Measurements from ENCODE around the gene COLEC11. TPM values are rescaled to one million over a fixed set of nuclear protein-coding genes. Genes with fewer than 3 reads are reported as not detected.

COLEC11 gene
- total and polyA plus RNA-seq, 2 experiments from 2014 or later: 1.3 to 1.5 TPM

GRCh38 chr2:3603536-3604206 is 8.8 kb downstream of the COLEC11 start:
- Mint-ChIP-seq H3K9me3 (peaks cover 4% of the 10 kb centered on the region; the same call in 1 of the 3 replicates), H3K36me3 (ENCODE audit: low read depth) (no peaks in the 10 kb centered on the region), H3K4me1 (peaks cover 2% of the 10 kb centered on the region; the same call in 2 of the 3 replicates), H3K4me3 (no peak overlapping the region), H3K27me3 (ENCODE audit: insufficient read depth, low read depth, poor library complexity) (peaks cover 13% of the 10 kb centered on the region), H3K27ac (no peak overlapping the region)
- Histone ChIP-seq H3K27me3 (ENCODE audit: insufficient read depth) (no peaks in the 10 kb centered on the region), H3K79me2 (replicated peaks; ENCODE audit: insufficient read depth) (no peaks in the 10 kb centered on the region), H3K9me2 (ENCODE audit: insufficient read depth) (no peaks in the 10 kb centered on the region), H3K27ac (ENCODE audit: low read depth) (no peak overlapping the region), H3K36me3 (ENCODE audit: insufficient read depth) (no peaks in the 10 kb centered on the region), H3K4me3 (no peak overlapping the region), H3K4me1 (ENCODE audit: insufficient read depth) (no peaks in the 10 kb centered on the region), H3K4me2 (no peak overlapping the region), H4K20me1 (replicated peaks; ENCODE audit: insufficient read depth) (no peaks in the 10 kb centered on the region), H2AFZ (no peak overlapping the region), H3F3A (replicated peaks; ENCODE audit: low read depth) (no peaks in the 10 kb centered on the region)
- no peak for ATAC-seq
- TF ChIP-seq ZNF331 (CRISPR knock-in tag; IDR thresholded peaks at IDR 0.05; ENCODE audit: low read depth) (no peak), ZNF114 (CRISPR knock-in tag; IDR thresholded peaks at IDR 0.05) (no peak), STAT1 (IDR thresholded peaks at IDR 0.05; ENCODE audit: unreplicated experiment) (no peak), EZH2 (IDR thresholded peaks at IDR 0.05; ENCODE audit: low read depth, unreplicated experiment) (no peak), NANOG (IDR thresholded peaks at IDR 0.05; ENCODE audit: borderline replicate concordance) (no peak), EZH2phosphoT487 (IDR thresholded peaks at IDR 0.05; ENCODE audit: unreplicated experiment) (no peak), CTCF (conservative IDR thresholded peaks at IDR 0.05; ENCODE audit: low read depth in 2 of 2) (no peak), CREB1 (CRISPR knock-in tag; IDR thresholded peaks at IDR 0.05; ENCODE audit: low read depth) (no peak), JUNB (IDR thresholded peaks at IDR 0.05; ENCODE audit: unreplicated experiment) (no peak), POLR2AphosphoS5 (IDR thresholded peaks at IDR 0.05; ENCODE audit: low read depth) (no peak)
- TF ChIP-seq, protein P1, sequence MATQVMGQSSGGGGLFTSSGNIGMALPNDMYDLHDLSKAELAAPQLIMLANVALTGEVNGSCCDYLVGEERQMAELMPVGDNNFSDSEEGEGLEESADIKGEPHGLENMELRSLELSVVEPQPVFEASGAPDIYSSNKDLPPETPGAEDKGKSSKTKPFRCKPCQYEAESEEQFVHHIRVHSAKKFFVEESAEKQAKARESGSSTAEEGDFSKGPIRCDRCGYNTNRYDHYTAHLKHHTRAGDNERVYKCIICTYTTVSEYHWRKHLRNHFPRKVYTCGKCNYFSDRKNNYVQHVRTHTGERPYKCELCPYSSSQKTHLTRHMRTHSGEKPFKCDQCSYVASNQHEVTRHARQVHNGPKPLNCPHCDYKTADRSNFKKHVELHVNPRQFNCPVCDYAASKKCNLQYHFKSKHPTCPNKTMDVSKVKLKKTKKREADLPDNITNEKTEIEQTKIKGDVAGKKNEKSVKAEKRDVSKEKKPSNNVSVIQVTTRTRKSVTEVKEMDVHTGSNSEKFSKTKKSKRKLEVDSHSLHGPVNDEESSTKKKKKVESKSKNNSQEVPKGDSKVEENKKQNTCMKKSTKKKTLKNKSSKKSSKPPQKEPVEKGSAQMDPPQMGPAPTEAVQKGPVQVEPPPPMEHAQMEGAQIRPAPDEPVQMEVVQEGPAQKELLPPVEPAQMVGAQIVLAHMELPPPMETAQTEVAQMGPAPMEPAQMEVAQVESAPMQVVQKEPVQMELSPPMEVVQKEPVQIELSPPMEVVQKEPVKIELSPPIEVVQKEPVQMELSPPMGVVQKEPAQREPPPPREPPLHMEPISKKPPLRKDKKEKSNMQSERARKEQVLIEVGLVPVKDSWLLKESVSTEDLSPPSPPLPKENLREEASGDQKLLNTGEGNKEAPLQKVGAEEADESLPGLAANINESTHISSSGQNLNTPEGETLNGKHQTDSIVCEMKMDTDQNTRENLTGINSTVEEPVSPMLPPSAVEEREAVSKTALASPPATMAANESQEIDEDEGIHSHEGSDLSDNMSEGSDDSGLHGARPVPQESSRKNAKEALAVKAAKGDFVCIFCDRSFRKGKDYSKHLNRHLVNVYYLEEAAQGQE (IDR thresholded peaks at IDR 0.05; ENCODE audit: unreplicated experiment): no peak
- TF ChIP-seq, protein P2, sequence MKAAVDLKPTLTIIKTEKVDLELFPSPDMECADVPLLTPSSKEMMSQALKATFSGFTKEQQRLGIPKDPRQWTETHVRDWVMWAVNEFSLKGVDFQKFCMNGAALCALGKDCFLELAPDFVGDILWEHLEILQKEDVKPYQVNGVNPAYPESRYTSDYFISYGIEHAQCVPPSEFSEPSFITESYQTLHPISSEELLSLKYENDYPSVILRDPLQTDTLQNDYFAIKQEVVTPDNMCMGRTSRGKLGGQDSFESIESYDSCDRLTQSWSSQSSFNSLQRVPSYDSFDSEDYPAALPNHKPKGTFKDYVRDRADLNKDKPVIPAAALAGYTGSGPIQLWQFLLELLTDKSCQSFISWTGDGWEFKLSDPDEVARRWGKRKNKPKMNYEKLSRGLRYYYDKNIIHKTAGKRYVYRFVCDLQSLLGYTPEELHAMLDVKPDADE (IDR thresholded peaks at IDR 0.05): no peak
- TF ChIP-seq, protein P3, sequence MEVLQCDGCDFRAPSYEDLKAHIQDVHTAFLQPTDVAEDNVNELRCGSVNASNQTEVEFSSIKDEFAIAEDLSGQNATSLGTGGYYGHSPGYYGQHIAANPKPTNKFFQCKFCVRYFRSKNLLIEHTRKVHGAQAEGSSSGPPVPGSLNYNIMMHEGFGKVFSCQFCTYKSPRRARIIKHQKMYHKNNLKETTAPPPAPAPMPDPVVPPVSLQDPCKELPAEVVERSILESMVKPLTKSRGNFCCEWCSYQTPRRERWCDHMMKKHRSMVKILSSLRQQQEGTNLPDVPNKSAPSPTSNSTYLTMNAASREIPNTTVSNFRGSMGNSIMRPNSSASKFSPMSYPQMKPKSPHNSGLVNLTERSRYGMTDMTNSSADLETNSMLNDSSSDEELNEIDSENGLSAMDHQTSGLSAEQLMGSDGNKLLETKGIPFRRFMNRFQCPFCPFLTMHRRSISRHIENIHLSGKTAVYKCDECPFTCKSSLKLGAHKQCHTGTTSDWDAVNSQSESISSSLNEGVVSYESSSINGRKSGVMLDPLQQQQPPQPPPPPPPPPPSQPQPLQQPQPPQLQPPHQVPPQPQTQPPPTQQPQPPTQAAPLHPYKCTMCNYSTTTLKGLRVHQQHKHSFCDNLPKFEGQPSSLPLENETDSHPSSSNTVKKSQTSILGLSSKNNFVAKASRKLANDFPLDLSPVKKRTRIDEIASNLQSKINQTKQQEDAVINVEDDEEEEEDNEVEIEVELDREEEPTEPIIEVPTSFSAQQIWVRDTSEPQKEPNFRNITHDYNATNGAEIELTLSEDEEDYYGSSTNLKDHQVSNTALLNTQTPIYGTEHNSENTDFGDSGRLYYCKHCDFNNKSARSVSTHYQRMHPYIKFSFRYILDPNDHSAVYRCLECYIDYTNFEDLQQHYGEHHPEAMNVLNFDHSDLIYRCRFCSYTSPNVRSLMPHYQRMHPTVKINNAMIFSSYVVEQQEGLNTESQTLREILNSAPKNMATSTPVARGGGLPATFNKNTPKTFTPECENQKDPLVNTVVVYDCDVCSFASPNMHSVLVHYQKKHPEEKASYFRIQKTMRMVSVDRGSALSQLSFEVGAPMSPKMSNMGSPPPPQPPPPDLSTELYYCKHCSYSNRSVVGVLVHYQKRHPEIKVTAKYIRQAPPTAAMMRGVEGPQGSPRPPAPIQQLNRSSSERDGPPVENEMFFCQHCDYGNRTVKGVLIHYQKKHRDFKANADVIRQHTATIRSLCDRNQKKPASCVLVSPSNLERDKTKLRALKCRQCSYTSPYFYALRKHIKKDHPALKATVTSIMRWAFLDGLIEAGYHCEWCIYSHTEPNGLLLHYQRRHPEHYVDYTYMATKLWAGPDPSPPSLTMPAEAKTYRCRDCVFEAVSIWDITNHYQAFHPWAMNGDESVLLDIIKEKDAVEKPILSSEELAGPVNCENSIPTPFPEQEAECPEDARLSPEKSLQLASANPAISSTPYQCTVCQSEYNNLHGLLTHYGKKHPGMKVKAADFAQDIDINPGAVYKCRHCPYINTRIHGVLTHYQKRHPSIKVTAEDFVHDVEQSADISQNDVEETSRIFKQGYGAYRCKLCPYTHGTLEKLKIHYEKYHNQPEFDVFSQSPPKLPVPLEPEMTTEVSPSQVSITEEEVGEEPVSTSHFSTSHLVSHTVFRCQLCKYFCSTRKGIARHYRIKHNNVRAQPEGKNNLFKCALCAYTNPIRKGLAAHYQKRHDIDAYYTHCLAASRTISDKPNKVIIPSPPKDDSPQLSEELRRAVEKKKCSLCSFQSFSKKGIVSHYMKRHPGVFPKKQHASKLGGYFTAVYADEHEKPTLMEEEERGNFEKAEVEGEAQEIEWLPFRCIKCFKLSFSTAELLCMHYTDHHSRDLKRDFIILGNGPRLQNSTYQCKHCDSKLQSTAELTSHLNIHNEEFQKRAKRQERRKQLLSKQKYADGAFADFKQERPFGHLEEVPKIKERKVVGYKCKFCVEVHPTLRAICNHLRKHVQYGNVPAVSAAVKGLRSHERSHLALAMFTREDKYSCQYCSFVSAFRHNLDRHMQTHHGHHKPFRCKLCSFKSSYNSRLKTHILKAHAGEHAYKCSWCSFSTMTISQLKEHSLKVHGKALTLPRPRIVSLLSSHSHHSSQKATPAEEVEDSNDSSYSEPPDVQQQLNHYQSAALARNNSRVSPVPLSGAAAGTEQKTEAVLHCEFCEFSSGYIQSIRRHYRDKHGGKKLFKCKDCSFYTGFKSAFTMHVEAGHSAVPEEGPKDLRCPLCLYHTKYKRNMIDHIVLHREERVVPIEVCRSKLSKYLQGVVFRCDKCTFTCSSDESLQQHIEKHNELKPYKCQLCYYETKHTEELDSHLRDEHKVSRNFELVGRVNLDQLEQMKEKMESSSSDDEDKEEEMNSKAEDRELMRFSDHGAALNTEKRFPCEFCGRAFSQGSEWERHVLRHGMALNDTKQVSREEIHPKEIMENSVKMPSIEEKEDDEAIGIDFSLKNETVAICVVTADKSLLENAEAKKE (CRISPR knock-in tag; IDR thresholded peaks at IDR 0.05): no peak
- no peak for DNase-seq (ENCODE audit: low spot score)

Measured in GM23338 (cell line).